Ovary (tissue), 9 donors: ENCODE data around the gene EHBP1. TPM values are rescaled to one million over a fixed set of nuclear protein-coding genes. Genes with fewer than 3 reads are reported as not detected.

ENCODE experiments used
- DNase-seq, 5 donors: peaks; one replicate each; pipeline ENCODE4 v3.0.0-alpha.2; 2019 to 2020
- H3K27ac ChIP-seq, 2 donors: fragments of 200-600 bp; one replicate each; pipeline versions ENCODE4 v1.5.1 to v1.8.0; 2019 to 2022
- H3K27me3 ChIP-seq: fragments of 200-600 bp; one replicate; pipeline ENCODE4 v1.8.0; 2022
- H3K36me3 ChIP-seq: fragments of 200-600 bp; sonication (generic); one replicate; pipeline ENCODE4 v1.5.1; 2019
- H3K4me1 ChIP-seq: one replicate; pipeline ENCODE4 v1.8.1; 2013; ENCODE audit warnings: mild to moderate bottlenecking, moderate library complexity; ENCODE audit not compliant: insufficient read depth
- H3K4me3 ChIP-seq: fragments of 200-600 bp; sonication (generic); one replicate; pipeline ENCODE4 v1.5.1; 2017
- H3K9me3 ChIP-seq, 2 donors: fragments of 200-600 bp in 1 of 2; sonication (generic) in 1 of 2; one replicate each; pipeline versions ENCODE4 v1.5.1 to v1.8.1; 2013 to 2019; ENCODE audit warnings: mild to moderate bottlenecking in 1 of 2, moderate library complexity in 1 of 2
- EP300 ChIP-seq: sonication (generic); formaldehyde crosslinking; IDR thresholded peaks from one replicate; pipeline ENCODE4 v1.6.1; 2017; ENCODE audit warnings: antibody characterized with exemption
- POLR2A ChIP-seq: fragments of 450-650 bp; IDR thresholded peaks from one replicate; pipeline ENCODE4 v1.6.1; 2017; ENCODE audit warnings: antibody characterized with exemption, mild to moderate bottlenecking, moderate library complexity
- WGBS, 3 donors: extraction: QIAGEN DNeasy Blood & Tissue Kit in 1 of 3; methylation state at CpG; one replicate each; pipeline versions ENCODE4 v1.1.5 to v1.1.7; 2013 to 2017; 5-methylcytosine and 5-hydroxymethylcytosine counted together
- intact Hi-C, 4 donors: fragments of 100-400 bp; cut with DNase I; formaldehyde crosslinking; loops; one replicate each; pipeline versions ENCODE4 v1.11.0 to v1.15.1; 2022 to 2023
- polyA plus RNA-seq, 2 donors: library from polyadenylated mRNA; stranded (reverse); fragments of 200-250 nt in 1 of 2; fragments of 350-450 nt in 1 of 2; fragmentation: Illumina TruSeq in 1 of 2; extraction: RNeasy Lipid Tissue Mini Kit (QIAGEN cat#74804) in 1 of 2; gene quantifications; one replicate each; pipeline ENCODE4 v1.2.3, GENCODE V29; 2013 to 2014
- total RNA-seq, 7 donors: library from RNA; depleted of rRNA in 2 of 7; stranded (reverse); fragments of >200 nt in 2 of 7; fragmentation: NEBNext Ultra II Directional in 3 of 7; extraction: Animal tissue kit (Norgen Biotek cat#: 25700) in 3 of 7; gene quantifications; one replicate each; pipeline versions ENCODE4 v1.1.0 to v1.2.4, GENCODE V29; 2016 to 2023
- TF ChIP-seq, protein P1 (sequence below), 3 donors: fragments of 450-650 bp in 2 of 3; fragments of 200-600 bp in 1 of 3; IDR thresholded peaks; one replicate each; pipeline versions ENCODE4 v1.5.1 to v1.8.0; 2016 to 2022; ENCODE audit warnings: antibody characterized with exemption in 3 of 3, mild to moderate bottlenecking in 1 of 3
- donor health status: DM: no; HTN: no; CAD: no; lungs with moderate emphysema.
- donor health status: DM: no; HTN: no; CAD: no.
- donor health status: Bipolar disorder and iron deficiency.
- donor health status: DM: yes; HTN: yes; CAD: no.
- donor health status: DM: no; HTN: no; CAD: no.
- donor health status: DM: yes; HTN: yes; CAD: no.

The EHBP1 gene
- total and polyA plus RNA-seq, 9 donors: 56.3 to 185 (median 117) TPM

DNA sequence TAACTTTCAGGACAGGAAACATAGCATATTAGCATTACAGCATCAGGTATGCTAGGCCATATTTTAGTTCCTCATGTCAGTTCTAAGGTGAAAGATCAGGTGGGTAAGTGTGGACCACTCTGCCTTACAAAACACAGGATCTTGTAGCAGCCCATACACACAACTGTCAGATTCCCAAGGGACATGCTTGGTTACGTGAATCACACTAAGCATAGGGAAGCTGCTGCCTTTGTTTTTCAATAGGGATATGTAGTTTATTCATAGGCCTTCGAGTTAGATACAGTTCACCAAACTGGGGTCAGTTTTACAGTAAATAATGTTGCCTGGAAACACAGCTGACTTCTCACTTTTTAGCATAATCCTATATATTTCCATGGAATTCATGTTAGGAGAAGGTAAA, 229.0 kb downstream of the EHBP1 start:
- intact Hi-C loops: no loop called here
- no peak for DNase-seq

DNA sequence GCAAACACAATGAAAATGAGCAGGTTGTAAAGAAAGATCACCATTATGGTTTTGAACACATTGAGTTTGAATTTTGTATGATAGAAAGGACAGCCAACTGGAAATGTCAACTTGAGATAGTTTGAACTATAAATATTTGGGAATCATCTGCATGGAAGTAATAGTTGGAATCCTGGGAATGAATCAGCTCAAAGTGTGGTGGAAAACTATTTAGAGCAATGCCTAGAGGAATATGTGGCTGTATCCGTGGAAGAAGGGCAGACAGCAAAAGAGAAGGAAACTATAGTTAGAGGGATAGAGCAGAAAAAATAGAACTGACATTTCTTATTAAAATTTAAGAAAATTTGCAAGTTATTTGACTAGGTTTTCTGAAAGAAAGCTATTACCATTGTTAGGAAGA, 232.6 kb downstream of the EHBP1 start:
- Histone ChIP-seq H3K36me3 (no peaks in the 10 kb centered on the region), H3K27ac (no peak overlapping the region), H3K9me3 (no peaks in the 10 kb centered on the region), H3K27me3 (no peaks in the 10 kb centered on the region), H3K4me3 (no peak overlapping the region), H3K4me1 (no peaks in the 10 kb centered on the region)
- intact Hi-C loops: no loop called here
- WGBS, 3 donors: 15 to 42% (median 17%) methylated on average over 1 of the region's 1 CpG
- no peak for DNase-seq
- TF ChIP-seq POLR2A (no peak), EP300 (no peak)
- TF ChIP-seq, protein P1, sequence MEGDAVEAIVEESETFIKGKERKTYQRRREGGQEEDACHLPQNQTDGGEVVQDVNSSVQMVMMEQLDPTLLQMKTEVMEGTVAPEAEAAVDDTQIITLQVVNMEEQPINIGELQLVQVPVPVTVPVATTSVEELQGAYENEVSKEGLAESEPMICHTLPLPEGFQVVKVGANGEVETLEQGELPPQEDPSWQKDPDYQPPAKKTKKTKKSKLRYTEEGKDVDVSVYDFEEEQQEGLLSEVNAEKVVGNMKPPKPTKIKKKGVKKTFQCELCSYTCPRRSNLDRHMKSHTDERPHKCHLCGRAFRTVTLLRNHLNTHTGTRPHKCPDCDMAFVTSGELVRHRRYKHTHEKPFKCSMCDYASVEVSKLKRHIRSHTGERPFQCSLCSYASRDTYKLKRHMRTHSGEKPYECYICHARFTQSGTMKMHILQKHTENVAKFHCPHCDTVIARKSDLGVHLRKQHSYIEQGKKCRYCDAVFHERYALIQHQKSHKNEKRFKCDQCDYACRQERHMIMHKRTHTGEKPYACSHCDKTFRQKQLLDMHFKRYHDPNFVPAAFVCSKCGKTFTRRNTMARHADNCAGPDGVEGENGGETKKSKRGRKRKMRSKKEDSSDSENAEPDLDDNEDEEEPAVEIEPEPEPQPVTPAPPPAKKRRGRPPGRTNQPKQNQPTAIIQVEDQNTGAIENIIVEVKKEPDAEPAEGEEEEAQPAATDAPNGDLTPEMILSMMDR (IDR thresholded peaks at IDR 0.05): no peak

More for the DNA sequence above, 229.0 kb downstream of the EHBP1 start:
- Histone ChIP-seq H3K27ac (no peak overlapping the region), H3K27me3 (no peaks in the 10 kb centered on the region), H3K9me3 (no peaks in the 10 kb centered on the region), H3K4me3 (no peak overlapping the region), H3K36me3 (no peaks in the 10 kb centered on the region), H3K4me1 (no peaks in the 10 kb centered on the region)
- 70 to 78% (median 73%) methylated on average over 2 of the region's 2 CpGs for WGBS, 3 donors
- no peak for TF ChIP-seq EP300
- TF ChIP-seq, protein P1 (IDR thresholded peaks at IDR 0.05): no peak
- no peak for TF ChIP-seq POLR2A

DNA sequence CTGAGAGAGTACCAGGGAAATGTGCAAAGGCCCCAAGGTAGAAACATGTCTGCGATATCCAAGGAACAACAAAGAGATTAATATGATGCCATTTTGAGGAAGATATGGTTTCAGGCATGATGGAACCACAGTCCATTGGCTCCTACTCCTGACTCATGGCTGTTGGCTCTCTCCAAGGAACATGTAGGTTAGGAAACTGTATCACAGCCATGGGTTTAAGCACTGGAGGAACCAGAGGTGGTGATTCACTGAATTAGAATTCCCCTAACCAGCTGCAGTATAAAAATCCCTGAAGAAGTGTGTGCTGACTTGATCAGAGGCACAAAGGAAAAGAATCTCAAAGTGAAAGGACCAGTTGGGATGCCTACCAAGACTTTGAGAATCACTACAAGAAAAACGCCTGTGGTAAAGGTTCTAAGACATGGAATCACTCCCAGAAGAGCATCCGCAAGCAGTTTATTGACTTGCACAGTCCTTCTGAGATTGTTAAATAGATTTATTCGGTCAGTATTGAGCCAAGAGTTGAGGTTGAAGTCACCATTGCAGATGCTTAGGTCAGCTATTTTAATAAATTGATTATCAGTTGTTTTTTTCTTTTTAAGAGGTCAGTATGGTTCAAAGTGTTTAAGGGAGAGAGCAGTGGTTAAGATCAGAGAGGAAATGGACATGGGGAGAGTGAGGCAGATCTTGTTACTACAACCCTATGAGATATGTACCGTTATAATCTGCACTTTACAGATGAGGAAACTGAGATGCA, 234.4 kb downstream of the EHBP1 start:
- intact Hi-C loops: no loop called here
- DNase-seq: no peak
- H3K9me3 ChIP-seq: no peaks in the 10 kb centered on the region
- H3K27me3 ChIP-seq: no peaks in the 10 kb centered on the region
- no peaks in the 10 kb centered on the region for H3K36me3 ChIP-seq
- no peaks in the 10 kb centered on the region for H3K4me1 ChIP-seq
- TF ChIP-seq EP300 (no peak), POLR2A (no peak)
- TF ChIP-seq, protein P1 (IDR thresholded peaks at IDR 0.05): no peak
- no peak overlapping the region for H3K4me3 ChIP-seq
- no peak overlapping the region for H3K27ac ChIP-seq
- 93 to 95% (median 94%) methylated on average over 5 of the region's 5 CpGs for WGBS, 3 donors

DNA sequence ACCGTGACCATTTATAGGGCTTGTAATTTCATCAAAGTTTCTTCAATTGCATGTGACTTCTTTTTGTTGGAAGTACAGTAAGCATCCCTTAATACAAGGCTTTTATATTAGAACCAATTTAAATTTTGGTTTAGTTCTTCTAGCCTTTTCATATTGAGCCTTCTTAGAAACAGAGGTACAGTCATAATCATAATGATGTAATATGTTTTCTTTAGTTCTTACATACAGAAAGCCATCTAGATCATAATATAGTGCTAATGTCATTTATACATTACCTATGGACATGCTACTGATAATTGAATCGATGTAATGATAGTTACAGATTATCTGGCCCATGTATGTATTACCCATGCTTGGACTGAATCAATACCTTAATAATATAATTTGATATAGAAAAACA, 235.2 kb downstream of the EHBP1 start:
- H3K9me3 ChIP-seq: no peaks in the 10 kb centered on the region
- H3K27me3 ChIP-seq: no peaks in the 10 kb centered on the region
- no peak overlapping the region for H3K27ac ChIP-seq
- no peak for DNase-seq
- H3K36me3 ChIP-seq: no peaks in the 10 kb centered on the region
- WGBS, 3 donors: 95 to 97% (median 96%) methylated on average over 2 of the region's 2 CpGs
- no peaks in the 10 kb centered on the region for H3K4me1 ChIP-seq
- no peak for TF ChIP-seq POLR2A
- TF ChIP-seq EP300: no peak
- TF ChIP-seq, protein P1 (IDR thresholded peaks at IDR 0.05): no peak
- intact Hi-C loops: no loop called here
- no peak overlapping the region for H3K4me3 ChIP-seq
